HepG2 (cell line): ENCODE results near the gene APRT. TPM values are rescaled to one million over a fixed set of nuclear protein-coding genes. Genes with fewer than 3 reads are reported as not detected.

Experiments used
- AKNA ChIP-seq: sonication (generic); formaldehyde crosslinking; IDR thresholded peaks from 2 replicates; pipeline ENCODE4 v1.4.0; 2020; ENCODE audit warnings: missing genetic modification reagents, borderline replicate concordance
- ASH2L ChIP-seq: fragments of 300-600, 200-600 bp; sonication (generic); IDR thresholded peaks from 2 replicates; pipeline ENCODE4 v1.7.0; 2017; ENCODE audit warnings: low read depth, mild to moderate bottlenecking, moderate library complexity, mixed read lengths, low read length; ENCODE audit not compliant: insufficient read length
- ELF1 ChIP-seq: sonication (generic); formaldehyde crosslinking; IDR thresholded peaks from 2 replicates; pipeline ENCODE4 v1.4.0; 2020; ENCODE audit warnings: missing genetic modification reagents
- MTF2 ChIP-seq: sonication (generic); formaldehyde crosslinking; IDR thresholded peaks from 2 replicates; pipeline ENCODE4 v1.5.0; 2020; ENCODE audit warnings: missing genetic modification reagents, borderline replicate concordance
- RARG ChIP-seq: sonication (generic); formaldehyde crosslinking; IDR thresholded peaks from 2 replicates; pipeline ENCODE4 v1.4.0; 2020; ENCODE audit warnings: low read depth, mild to moderate bottlenecking, missing genetic modification reagents
- TCF12 ChIP-seq, 2 experiments: fragments of 450-650 bp in 1 of 2; sonication (generic) in 1 of 2; formaldehyde crosslinking in 1 of 2; IDR thresholded peaks; 2 replicates each; pipeline versions ENCODE4 v1.6.1 to v1.8.0; 2017 to 2022; ENCODE audit warnings: antibody characterized with exemption in 1 of 2, mild to moderate bottlenecking in 1 of 2, missing genetic modification reagents in 1 of 2, moderate library complexity in 1 of 2
- ZNF101 ChIP-seq: sonication (generic); formaldehyde crosslinking; IDR thresholded peaks from 2 replicates; pipeline ENCODE4 v1.4.0; 2020; ENCODE audit warnings: mild to moderate bottlenecking, low read depth, missing genetic modification reagents, borderline replicate concordance
- ZNF180 ChIP-seq: sonication (generic); formaldehyde crosslinking; IDR thresholded peaks from 2 replicates; pipeline ENCODE4 v1.4.0; 2020; ENCODE audit warnings: low read depth, missing genetic modification reagents, borderline replicate concordance
- ZNF382 ChIP-seq: sonication (generic); formaldehyde crosslinking; IDR thresholded peaks from 2 replicates; pipeline ENCODE4 v1.5.0; 2020; ENCODE audit warnings: missing genetic modification reagents, mild to moderate bottlenecking, borderline replicate concordance
- ZNF652 ChIP-seq: IDR thresholded peaks from 2 replicates; pipeline ENCODE4 v1.6.1; 2016; ENCODE audit warnings: low read depth, borderline replicate concordance
- ZNF761 ChIP-seq: sonication (generic); formaldehyde crosslinking; conservative IDR thresholded peaks from 2 replicates; pipeline ENCODE4 v1.4.0; 2020; ENCODE audit warnings: mild to moderate bottlenecking, missing genetic modification reagents
- polyA plus RNA-seq, 8 experiments: library from polyadenylated mRNA; depleted of rRNA in 3 of 8; stranded (reverse) in 7 of 8; unstranded in 1 of 8; fragments of >200 nt; fragmentation: Illumina TruSeq in 4 of 8; extraction: Trizol in 4 of 8; gene quantifications; 2 replicates each; pipeline versions ENCODE4 v1.2.1 to v1.2.3, GENCODE V29; 2011 to 2016; ENCODE audit warnings: low read depth in 4 of 8, missing spikeins in 1 of 8, mixed read lengths in 1 of 8; ENCODE audit not compliant: insufficient read depth in 1 of 8
- total RNA-seq, 5 experiments: library from RNA; depleted of rRNA; stranded (reverse); fragments of >200 nt; fragmentation: Illumina TruSeq; extraction: Trizol; gene quantifications; 2 replicates each; pipeline ENCODE4 v1.2.3, GENCODE V29; 2016; ENCODE audit warnings: low read depth in 1 of 5
- TF ChIP-seq, protein P1 (sequence below): sonication (generic); formaldehyde crosslinking; IDR thresholded peaks from 2 replicates; pipeline ENCODE4; 2020; ENCODE audit warnings: missing genetic modification reagents, mild to moderate bottlenecking, borderline replicate concordance
- TF ChIP-seq, protein P2 (sequence below): sonication (generic); formaldehyde crosslinking; IDR thresholded peaks from 2 replicates; pipeline ENCODE4 v1.4.0; 2020; ENCODE audit warnings: missing genetic modification reagents
- TF ChIP-seq, protein P3 (sequence below): sonication (generic); formaldehyde crosslinking; IDR thresholded peaks from 2 replicates; pipeline ENCODE4 v1.4.0; 2020; ENCODE audit warnings: missing genetic modification reagents

Gene APRT
- total and polyA plus RNA-seq, 2 of the 13 experiments (the other 11 are each of a cell fraction or from before 2014, with no cell fraction given): 155 to 242 TPM

- TF ChIP-seq, protein P1, sequence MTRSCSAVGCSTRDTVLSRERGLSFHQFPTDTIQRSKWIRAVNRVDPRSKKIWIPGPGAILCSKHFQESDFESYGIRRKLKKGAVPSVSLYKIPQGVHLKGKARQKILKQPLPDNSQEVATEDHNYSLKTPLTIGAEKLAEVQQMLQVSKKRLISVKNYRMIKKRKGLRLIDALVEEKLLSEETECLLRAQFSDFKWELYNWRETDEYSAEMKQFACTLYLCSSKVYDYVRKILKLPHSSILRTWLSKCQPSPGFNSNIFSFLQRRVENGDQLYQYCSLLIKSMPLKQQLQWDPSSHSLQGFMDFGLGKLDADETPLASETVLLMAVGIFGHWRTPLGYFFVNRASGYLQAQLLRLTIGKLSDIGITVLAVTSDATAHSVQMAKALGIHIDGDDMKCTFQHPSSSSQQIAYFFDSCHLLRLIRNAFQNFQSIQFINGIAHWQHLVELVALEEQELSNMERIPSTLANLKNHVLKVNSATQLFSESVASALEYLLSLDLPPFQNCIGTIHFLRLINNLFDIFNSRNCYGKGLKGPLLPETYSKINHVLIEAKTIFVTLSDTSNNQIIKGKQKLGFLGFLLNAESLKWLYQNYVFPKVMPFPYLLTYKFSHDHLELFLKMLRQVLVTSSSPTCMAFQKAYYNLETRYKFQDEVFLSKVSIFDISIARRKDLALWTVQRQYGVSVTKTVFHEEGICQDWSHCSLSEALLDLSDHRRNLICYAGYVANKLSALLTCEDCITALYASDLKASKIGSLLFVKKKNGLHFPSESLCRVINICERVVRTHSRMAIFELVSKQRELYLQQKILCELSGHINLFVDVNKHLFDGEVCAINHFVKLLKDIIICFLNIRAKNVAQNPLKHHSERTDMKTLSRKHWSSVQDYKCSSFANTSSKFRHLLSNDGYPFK: peak; percentile 4; the same call in 1 of the 2 replicates
- TF ChIP-seq ASH2L (peak; percentile 83), ZNF101 (CRISPR knock-in tag) (peak; percentile 88), ZNF652 (CRISPR knock-in tag) (0 out of 2 replicates have a peak, but pooled peaks have one; percentile 13), ZNF180 (CRISPR knock-in tag) (no peak), RARG (CRISPR knock-in tag) (peak; percentile 97), ELF1 (CRISPR knock-in tag) (no peak), MTF2 (0 out of 2 replicates have a peak, but pooled peaks have one; percentile 67), ZNF382 (CRISPR knock-in tag) (no peak), TCF12 (IDR thresholded peaks at IDR 0.05) (no peak), TCF12 (CRISPR knock-in tag; IDR thresholded peaks at IDR 0.05) (peak; percentile 94), AKNA (CRISPR knock-in tag) (0 out of 2 replicates have a peak, but pooled peaks have one; percentile 9), ZNF761 (CRISPR knock-in tag) (peak; percentile 98)
- TF ChIP-seq, protein P2, sequence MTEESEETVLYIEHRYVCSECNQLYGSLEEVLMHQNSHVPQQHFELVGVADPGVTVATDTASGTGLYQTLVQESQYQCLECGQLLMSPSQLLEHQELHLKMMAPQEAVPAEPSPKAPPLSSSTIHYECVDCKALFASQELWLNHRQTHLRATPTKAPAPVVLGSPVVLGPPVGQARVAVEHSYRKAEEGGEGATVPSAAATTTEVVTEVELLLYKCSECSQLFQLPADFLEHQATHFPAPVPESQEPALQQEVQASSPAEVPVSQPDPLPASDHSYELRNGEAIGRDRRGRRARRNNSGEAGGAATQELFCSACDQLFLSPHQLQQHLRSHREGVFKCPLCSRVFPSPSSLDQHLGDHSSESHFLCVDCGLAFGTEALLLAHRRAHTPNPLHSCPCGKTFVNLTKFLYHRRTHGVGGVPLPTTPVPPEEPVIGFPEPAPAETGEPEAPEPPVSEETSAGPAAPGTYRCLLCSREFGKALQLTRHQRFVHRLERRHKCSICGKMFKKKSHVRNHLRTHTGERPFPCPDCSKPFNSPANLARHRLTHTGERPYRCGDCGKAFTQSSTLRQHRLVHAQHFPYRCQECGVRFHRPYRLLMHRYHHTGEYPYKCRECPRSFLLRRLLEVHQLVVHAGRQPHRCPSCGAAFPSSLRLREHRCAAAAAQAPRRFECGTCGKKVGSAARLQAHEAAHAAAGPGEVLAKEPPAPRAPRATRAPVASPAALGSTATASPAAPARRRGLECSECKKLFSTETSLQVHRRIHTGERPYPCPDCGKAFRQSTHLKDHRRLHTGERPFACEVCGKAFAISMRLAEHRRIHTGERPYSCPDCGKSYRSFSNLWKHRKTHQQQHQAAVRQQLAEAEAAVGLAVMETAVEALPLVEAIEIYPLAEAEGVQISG: peak; percentile 35; the same call in 1 of the 2 replicates
- TF ChIP-seq, protein P3, sequence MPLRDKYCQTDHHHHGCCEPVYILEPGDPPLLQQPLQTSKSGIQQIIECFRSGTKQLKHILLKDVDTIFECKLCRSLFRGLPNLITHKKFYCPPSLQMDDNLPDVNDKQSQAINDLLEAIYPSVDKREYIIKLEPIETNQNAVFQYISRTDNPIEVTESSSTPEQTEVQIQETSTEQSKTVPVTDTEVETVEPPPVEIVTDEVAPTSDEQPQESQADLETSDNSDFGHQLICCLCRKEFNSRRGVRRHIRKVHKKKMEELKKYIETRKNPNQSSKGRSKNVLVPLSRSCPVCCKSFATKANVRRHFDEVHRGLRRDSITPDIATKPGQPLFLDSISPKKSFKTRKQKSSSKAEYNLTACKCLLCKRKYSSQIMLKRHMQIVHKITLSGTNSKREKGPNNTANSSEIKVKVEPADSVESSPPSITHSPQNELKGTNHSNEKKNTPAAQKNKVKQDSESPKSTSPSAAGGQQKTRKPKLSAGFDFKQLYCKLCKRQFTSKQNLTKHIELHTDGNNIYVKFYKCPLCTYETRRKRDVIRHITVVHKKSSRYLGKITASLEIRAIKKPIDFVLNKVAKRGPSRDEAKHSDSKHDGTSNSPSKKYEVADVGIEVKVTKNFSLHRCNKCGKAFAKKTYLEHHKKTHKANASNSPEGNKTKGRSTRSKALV (CRISPR knock-in tag): peak; percentile 52; the same call in 1 of the 2 replicates
Measured at GRCh38 chr16:88811769-88812512, at the start of gene APRT (continued).
